IPS-18c (cell line): ENCODE measurements around the gene PIGQ.

Experiments
- H3K4me3 ChIP-seq: 2 replicates; pipeline ENCODE4 v1.7.0; 2013; ENCODE audit warnings: low read depth, mild to moderate bottlenecking, low read length, moderate library complexity; ENCODE audit not compliant: insufficient read depth
- H3K9me3 ChIP-seq: one replicate; pipeline ENCODE4 v1.6.1; 2013; ENCODE audit warnings: mild to moderate bottlenecking, low read length, moderate library complexity; ENCODE audit not compliant: control insufficient read depth, insufficient read depth

The PIGQ gene

GRCh38 chr16:531494-532125 lies 38.2 kb upstream of the PIGQ start:
- Histone ChIP-seq H3K4me3 (no peak overlapping the region), H3K9me3 (no peaks in the 10 kb centered on the region)

DNA sequence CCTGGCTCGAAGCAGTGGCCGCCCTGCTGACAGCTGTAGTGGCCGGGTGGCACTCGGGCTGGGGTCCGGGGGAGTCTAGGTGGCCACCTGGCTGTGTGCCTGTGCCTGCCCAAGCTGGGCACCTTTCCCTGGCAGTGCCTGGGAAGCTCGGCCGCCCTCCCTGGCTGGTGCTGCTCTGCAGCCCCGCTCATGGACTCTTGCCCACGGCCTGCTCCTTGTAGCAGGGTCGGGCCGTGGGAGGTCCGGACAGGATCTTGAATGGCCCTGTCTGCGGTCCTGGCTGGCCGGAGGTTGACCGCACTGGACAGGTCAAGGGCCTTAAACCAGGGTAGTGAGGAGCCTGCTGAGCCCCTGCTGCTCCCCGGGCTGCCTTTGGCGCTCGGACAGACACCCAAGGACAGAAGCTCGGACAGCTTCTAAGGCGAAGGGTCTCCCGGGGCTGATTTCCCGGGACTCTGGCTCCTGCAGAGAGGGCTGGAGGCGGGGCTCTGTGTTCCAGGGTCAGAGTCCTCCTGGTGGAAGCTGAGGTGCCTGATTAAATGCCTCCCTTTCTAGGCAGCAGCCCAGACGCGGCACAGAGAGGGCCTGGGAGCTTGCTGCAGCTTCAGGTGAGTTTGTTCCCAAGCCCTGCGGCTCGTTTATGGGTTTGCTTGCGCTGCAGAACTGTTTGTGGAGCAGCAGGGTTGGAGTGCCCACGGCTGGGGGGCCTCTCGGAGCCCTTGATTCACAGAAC lies 36.2 kb upstream of the PIGQ start:
- no peak overlapping the region for H3K4me3 ChIP-seq
- H3K9me3 ChIP-seq = no peaks in the 10 kb centered on the region

- no peaks in the 10 kb centered on the region for H3K9me3 ChIP-seq
- no peak overlapping the region for H3K4me3 ChIP-seq
Observed at GRCh38 chr16:534135-534534, 35.6 kb upstream of the PIGQ start.

DNA sequence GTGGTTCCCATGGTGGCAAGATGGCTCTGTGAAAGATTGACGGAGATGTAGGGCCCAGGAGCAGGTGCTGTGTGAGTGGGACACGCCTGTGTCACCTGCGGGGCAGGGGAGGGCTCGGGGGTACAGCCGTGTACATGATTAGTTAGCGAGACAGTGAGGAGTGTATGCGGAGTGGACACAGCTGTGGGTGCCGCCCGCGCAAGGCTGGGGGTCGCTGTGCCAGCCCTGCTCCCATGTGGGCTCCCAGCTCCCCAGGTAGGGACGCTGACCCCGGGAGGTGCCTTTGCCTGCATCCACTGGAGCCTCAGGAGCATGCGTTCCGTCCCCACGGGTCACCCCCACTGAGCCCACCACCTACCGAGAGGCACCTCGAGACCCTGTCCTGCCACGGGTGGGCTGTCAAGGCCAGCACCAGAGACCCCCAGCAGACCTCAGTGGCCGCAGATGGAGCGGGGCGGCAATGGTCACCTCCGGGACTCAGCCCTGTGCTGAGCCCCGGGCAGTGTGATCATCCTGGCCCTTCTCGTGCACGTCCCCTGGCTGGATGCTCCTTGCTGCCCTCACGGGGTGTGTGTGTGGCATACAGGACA lies 34.8 kb upstream of the PIGQ start:
- no peak overlapping the region for H3K4me3 ChIP-seq
- no peaks in the 10 kb centered on the region for H3K9me3 ChIP-seq

DNA sequence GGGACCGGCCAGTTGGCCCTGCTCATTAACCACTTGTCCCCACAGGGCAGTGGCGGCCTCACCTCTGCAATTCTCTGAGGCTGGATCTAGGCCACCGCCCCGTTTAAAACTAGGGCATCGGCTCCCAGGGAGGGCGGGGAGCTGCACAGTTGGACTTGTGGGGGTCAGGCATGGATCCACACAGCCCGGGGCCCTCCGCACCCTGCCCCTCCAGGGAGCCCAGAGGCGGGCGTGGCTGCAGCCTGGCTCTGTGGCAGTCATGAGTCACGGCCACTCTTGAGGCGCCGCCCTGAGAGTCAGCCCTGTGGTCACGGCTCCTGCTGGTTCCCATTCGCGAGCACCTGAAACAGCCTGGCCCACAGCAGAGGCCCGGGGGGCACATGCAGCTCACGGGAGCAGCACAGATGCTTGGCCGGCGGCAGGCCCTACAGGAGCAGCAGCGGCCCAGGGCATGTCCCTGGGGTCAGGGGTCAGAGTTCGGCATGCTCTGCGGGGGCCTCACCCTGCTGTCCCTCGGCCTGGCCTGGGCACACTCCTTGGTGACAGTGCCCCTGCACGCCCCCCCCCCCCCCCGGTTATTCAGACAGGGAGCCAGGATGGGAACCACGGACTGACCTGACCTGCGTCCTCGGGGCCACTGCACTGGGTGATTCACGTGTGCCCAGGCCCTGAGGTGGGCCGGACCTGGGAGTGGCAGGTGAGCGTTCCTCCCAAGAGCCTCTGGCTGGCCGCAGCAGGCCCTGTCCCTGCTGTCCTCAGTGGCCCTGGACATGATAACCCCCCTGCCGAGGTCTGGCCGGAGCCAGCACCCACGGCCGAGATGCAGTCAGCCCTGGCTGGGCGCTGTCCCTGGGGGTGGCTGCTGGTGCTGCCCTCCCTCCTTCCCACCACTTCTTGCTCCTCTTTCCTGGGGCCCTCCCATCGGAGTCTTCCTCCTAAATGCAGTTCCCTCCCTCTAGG lies 34.0 kb upstream of the PIGQ start:
- Histone ChIP-seq H3K4me3 (no peak overlapping the region), H3K9me3 (no peaks in the 10 kb centered on the region)

GRCh38 chr16:536746-537145 lies 33.0 kb upstream of the PIGQ start:
- no peaks in the 10 kb centered on the region for H3K9me3 ChIP-seq
- H3K4me3 ChIP-seq = no peak overlapping the region

DNA sequence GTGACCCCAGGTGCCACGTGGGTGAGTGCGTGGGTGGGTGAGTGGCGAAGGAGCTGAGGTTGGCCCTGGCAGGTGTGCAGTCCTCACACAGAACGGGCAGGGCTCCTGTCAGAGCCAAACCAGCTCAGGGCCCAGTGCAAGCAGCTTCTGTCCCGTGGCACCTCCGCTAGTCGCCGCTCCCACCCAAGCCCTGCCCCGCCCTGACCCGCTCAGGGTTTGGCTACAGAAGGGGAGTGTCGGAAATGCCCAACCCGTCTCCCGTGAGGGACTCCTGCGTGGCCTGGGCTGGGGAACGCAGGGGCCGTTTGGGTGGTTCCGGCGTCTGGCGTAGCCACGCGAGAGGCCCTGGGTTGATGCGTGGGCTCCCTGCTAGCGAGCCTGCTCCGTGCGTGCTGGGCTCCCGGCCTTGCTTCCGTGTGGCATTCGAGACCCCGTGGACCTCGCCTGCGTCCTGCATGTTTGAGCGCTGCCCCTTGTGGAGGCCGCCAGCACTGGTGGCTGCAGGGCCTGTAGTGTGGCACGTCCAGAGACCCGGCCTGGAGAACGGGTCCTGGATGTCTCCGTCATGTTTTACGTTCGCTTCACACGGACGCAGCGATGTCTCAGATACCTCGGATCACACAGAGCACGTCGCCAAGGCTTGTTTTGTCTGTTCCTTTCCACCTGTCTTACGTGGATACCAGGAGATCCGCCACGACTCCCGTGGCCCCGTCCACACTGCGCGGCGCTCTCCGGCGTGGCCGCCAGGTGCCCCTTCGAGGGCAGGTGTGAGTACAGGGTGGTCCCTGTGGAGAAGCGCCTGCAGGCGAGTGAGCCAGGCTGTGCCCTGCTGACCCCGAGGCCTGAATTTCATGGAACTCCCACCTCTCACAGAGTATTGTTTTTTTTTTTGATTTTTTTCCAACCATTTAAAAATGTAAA lies 32.1 kb upstream of the PIGQ start:
- Histone ChIP-seq H3K4me3 (no peak overlapping the region), H3K9me3 (no peaks in the 10 kb centered on the region)

GRCh38 chr16:539901-540530 lies 29.8 kb upstream of the PIGQ start:
- H3K9me3 ChIP-seq = no peaks in the 10 kb centered on the region
- no peak overlapping the region for H3K4me3 ChIP-seq

- Histone ChIP-seq H3K9me3 (no peaks in the 10 kb centered on the region), H3K4me3 (no peak overlapping the region)
Observed at GRCh38 chr16:540645-541340, 29.0 kb upstream of the PIGQ start.

GRCh38 chr16:543301-544164 lies 26.2 kb upstream of the PIGQ start:
- Histone ChIP-seq H3K9me3 (peaks cover 2% of the 10 kb centered on the region), H3K4me3 (no peak overlapping the region)

DNA sequence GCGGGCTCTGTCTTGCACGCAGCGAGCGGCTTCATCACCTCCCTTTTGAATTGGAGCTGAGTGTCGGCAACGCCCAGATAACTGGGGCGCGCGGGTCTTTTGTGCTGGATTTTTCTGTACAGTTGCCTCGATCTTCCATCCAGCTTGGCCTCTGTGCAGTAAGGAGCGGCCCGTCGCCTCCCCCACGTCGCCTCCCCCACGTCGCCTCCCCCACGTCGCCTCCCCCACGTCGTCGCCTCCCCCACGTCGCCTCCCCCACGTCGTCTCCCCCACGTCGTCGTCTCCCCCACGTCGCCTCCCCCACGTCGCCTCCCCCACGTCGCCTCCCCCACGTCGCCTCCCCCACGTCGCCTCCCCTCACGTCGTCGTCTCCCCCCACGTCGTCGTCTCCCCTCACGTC lies 25.3 kb upstream of the PIGQ start:
- Histone ChIP-seq H3K9me3 (peaks cover 2% of the 10 kb centered on the region), H3K4me3 (no peak overlapping the region)

GRCh38 chr16:546909-547770 lies 22.6 kb upstream of the PIGQ start:
- Histone ChIP-seq H3K4me3 (no peak overlapping the region), H3K9me3 (peaks cover 2% of the 10 kb centered on the region)

DNA sequence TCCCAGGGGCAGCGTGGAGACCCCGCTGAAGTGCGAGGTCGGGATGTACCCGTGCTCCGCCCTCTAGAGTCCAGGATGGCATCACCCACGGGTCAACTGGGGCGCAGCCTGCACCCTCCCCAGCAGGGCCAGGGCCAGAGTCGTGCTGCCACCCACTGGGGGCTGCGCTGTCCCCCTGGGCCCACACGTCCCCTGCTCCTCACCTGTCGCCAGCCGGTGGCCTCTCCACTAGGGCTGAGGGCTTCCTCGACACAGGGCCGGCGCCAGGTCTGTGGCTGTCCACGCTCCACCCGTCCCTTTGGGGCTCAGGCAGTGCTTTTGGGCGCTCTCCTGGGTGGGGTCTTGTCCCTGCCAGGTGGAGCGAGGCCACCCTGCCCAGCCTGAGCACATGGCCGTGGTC lies 21.2 kb upstream of the PIGQ start:
- Histone ChIP-seq H3K9me3 (peaks cover 2% of the 10 kb centered on the region), H3K4me3 (no peak overlapping the region)

DNA sequence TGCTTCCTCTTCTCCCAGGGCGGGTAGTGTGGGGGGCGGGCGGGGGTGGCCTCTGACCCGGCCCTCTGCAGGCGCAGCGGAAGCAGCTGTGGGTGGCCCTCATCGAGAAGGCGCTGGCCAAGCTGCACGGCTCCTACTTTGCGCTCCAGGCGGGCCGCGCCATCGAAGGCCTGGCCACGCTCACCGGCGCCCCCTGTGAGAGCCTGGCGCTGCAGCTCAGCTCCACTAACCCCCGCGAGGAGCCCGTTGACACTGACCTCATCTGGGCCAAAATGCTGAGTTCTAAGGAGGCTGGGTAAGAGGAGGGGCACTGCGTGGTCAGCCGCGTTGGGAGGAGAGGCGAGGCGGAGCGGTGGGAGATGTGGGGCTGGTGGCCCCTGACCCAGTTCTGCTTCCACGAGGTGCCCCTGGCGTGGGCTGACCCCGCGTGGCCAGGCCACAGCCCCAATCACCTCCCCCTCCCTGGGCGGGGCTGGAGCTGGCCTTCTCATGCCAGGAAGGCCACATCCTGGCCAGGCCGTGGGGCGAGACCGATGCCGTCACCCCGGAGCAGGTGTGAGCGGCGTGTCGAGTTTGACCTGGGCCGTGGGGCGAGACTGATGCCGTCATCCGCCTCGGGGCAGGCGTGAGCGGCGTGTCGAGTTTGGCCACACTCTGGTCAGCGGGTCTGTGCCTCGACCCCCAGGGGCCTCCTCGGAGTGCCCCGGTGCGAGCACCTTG lies 20.1 kb upstream of the PIGQ start:
- Histone ChIP-seq H3K4me3 (no peak overlapping the region), H3K9me3 (peaks cover 2% of the 10 kb centered on the region)
